ENCODE measurements around the gene CHN1. TPM values are rescaled to one million over a fixed set of nuclear protein-coding genes. Genes with fewer than 3 reads are reported as not detected.

CHN1 gene
- total and polyA plus RNA-seq, 2 donors from 2014 or later = 6.5 to 14.1 TPM

- DNase-seq (peak in 1 of 5 donors; percentile 37), FAIRE-seq (no peak)
- Histone ChIP-seq H3K9ac (ENCODE audit: low read length in 3 of 3) (no peak overlapping the region), H3K4me1 (ENCODE audit: control insufficient read depth in 2 of 3, insufficient read depth in 2 of 3, low read depth in 1 of 3, low read length in 3 of 3) (peaks cover 0 to 8% (median 0%) of the 10 kb centered on the region in 3 donors), H3K36me3 (ENCODE audit: control insufficient read depth in 2 of 3, insufficient read depth in 3 of 3, low read length in 3 of 3) (no peaks in the 10 kb centered on the region), H3K27me3 (ENCODE audit: control insufficient read depth, insufficient read depth, low read length) (no peaks in the 10 kb centered on the region), H3K27ac (ENCODE audit: low read depth in 2 of 2, low read length in 2 of 2) (no peak overlapping the region), H3K9me3 (ENCODE audit: control insufficient read depth in 2 of 3, insufficient read depth in 1 of 3, low read length in 3 of 3) (no peaks in the 10 kb centered on the region), H3K4me3 (ENCODE audit: low read length in 3 of 3) (no peak overlapping the region)
- intact Hi-C loops (cut with DNase I) = loop anchor here (10.0 kb wide), 1 partner anchor 208 kb away; no protein-coding TSS in a partner anchor
- no peak for TF ChIP-seq CTCF (IDR thresholded peaks at IDR 0.05; ENCODE audit: borderline replicate concordance, extremely low read depth, insufficient read depth)
Observed at GRCh38 chr2:174776675-174777074, 228.5 kb downstream of the CHN1 start.

GRCh38 chr2:174776223-174776622, 229.0 kb downstream of the CHN1 start:
- FAIRE-seq (no peak), DNase-seq (no peak)
- Histone ChIP-seq H3K27me3 (ENCODE audit: control insufficient read depth, insufficient read depth, low read length) (no peaks in the 10 kb centered on the region), H3K27ac (ENCODE audit: low read depth in 2 of 2, low read length in 2 of 2) (no peak overlapping the region), H3K9ac (ENCODE audit: low read length in 3 of 3) (no peak overlapping the region), H3K9me3 (ENCODE audit: control insufficient read depth in 2 of 3, insufficient read depth in 1 of 3, low read length in 3 of 3) (no peaks in the 10 kb centered on the region), H3K4me1 (ENCODE audit: control insufficient read depth in 2 of 3, insufficient read depth in 2 of 3, low read depth in 1 of 3, low read length in 3 of 3) (peaks cover 0 to 8% (median 0%) of the 10 kb centered on the region in 3 donors), H3K4me3 (ENCODE audit: low read length in 3 of 3) (no peak overlapping the region), H3K36me3 (ENCODE audit: control insufficient read depth in 2 of 3, insufficient read depth in 3 of 3, low read length in 3 of 3) (no peaks in the 10 kb centered on the region)
- TF ChIP-seq CTCF (IDR thresholded peaks at IDR 0.05; ENCODE audit: borderline replicate concordance, extremely low read depth, insufficient read depth) = no peak
- intact Hi-C loops (cut with DNase I) = loop anchor here (10.0 kb wide), 1 partner anchor 209 kb away; no protein-coding TSS in a partner anchor

- Histone ChIP-seq H3K4me1 (ENCODE audit: control insufficient read depth in 2 of 3, insufficient read depth in 2 of 3, low read depth in 1 of 3, low read length in 3 of 3) (peaks cover 0 to 8% (median 0%) of the 10 kb centered on the region in 3 donors), H3K4me3 (ENCODE audit: low read length in 3 of 3) (no peak overlapping the region), H3K36me3 (ENCODE audit: control insufficient read depth in 2 of 3, insufficient read depth in 3 of 3, low read length in 3 of 3) (no peaks in the 10 kb centered on the region), H3K27ac (ENCODE audit: low read depth in 2 of 2, low read length in 2 of 2) (no peak overlapping the region), H3K9me3 (ENCODE audit: control insufficient read depth in 2 of 3, insufficient read depth in 1 of 3, low read length in 3 of 3) (no peaks in the 10 kb centered on the region), H3K27me3 (ENCODE audit: control insufficient read depth, insufficient read depth, low read length) (no peaks in the 10 kb centered on the region), H3K9ac (ENCODE audit: low read length in 3 of 3) (no peak overlapping the region)
- intact Hi-C loops (cut with DNase I) = loop anchor here (10.0 kb wide), 1 partner anchor 209 kb away; no protein-coding TSS in a partner anchor
- no peak for FAIRE-seq
- TF ChIP-seq CTCF (IDR thresholded peaks at IDR 0.05; ENCODE audit: borderline replicate concordance, extremely low read depth, insufficient read depth) = no peak
- no peak for DNase-seq
Observed at GRCh38 chr2:174775571-174775980, 229.6 kb downstream of the CHN1 start.

- H3K4me3 ChIP-seq (ENCODE audit: low read length in 3 of 3) = no peak overlapping the region
- no peak overlapping the region for H3K9ac ChIP-seq (ENCODE audit: low read length in 3 of 3)
- no peak for TF ChIP-seq CTCF (IDR thresholded peaks at IDR 0.05; ENCODE audit: borderline replicate concordance, extremely low read depth, insufficient read depth)
- FAIRE-seq (no peak), DNase-seq (no peak)
- no peak overlapping the region for H3K27ac ChIP-seq (ENCODE audit: low read depth in 2 of 2, low read length in 2 of 2)
- no peaks in the 10 kb centered on the region for H3K27me3 ChIP-seq (ENCODE audit: control insufficient read depth, insufficient read depth, low read length)
- H3K9me3 ChIP-seq (ENCODE audit: control insufficient read depth in 2 of 3, insufficient read depth in 1 of 3, low read length in 3 of 3) = no peaks in the 10 kb centered on the region
- no peaks in the 10 kb centered on the region for H3K36me3 ChIP-seq (ENCODE audit: control insufficient read depth in 2 of 3, insufficient read depth in 3 of 3, low read length in 3 of 3)
- intact Hi-C loops (cut with DNase I) = loop anchor here (10.0 kb wide), 1 partner anchor 210 kb away; no protein-coding TSS in a partner anchor
- peaks cover 0 to 8% (median 0%) of the 10 kb centered on the region in 3 donors for H3K4me1 ChIP-seq (ENCODE audit: control insufficient read depth in 2 of 3, insufficient read depth in 2 of 3, low read depth in 1 of 3, low read length in 3 of 3)
Observed at GRCh38 chr2:174774886-174775285, 230.3 kb downstream of the CHN1 start.

Measured in kidney (tissue), 14 donors.